B cell (primary cell): ENCODE results near the gene TRPC1. TPM values are rescaled to one million over a fixed set of nuclear protein-coding genes. Genes with fewer than 3 reads are reported as not detected.

ENCODE experiments used
- ATAC-seq: fragments of 200-7000 bp; cut with Tn5 transposase; one replicate; pipeline ENCODE4 v1.10.0; 2021; ENCODE audit warnings: low read depth, mild to moderate bottlenecking, moderate number of reproducible peaks, moderate library complexity
- CTCF ChIA-PET: fragments of 350-600 bp; sonication (Branson Sonifier 250); formaldehyde crosslinking; loops from one replicate; lab custom pipeline; 2021; ENCODE audit warnings: antibody characterized with exemption, inconsistent platforms; lab: Charles Lee
- POLR2A ChIA-PET: fragments of 350-600 bp; sonication (Branson Sonifier 250); formaldehyde crosslinking; loops from one replicate; lab custom pipeline; 2021; ENCODE audit warnings: antibody characterized with exemption; lab: Charles Lee
- DNase-seq: peaks from one replicate; pipeline ENCODE4 v3.0.0; 2013
- H2AFZ ChIP-seq: 2 replicates; pipeline ENCODE4 v1.6.1; 2012; ENCODE audit warnings: mild to moderate bottlenecking, low read depth, low read length; ENCODE audit not compliant: insufficient read depth, poor library complexity, severe bottlenecking
- H3K27ac ChIP-seq, 2 donors: 1 replicate in 1 of 2; 2 replicates in 1 of 2; pipeline ENCODE4 v1.5.1; 2012 to 2013; ENCODE audit warnings: low read length in 2 of 2, mild to moderate bottlenecking in 2 of 2, moderate library complexity in 1 of 2
- H3K27me3 ChIP-seq, 4 experiments: fragments of 200-600 bp in 1 of 4; sonication (generic) in 1 of 4; replicated peaks in 1 of 4; 1 replicate in 2 of 4; 2 replicates in 2 of 4; pipeline versions ENCODE4 v1.6.1 to v1.7.0; 2013 to 2016; ENCODE audit warnings: low read length in 3 of 4, mild to moderate bottlenecking in 2 of 4, mixed read lengths in 1 of 4, moderate library complexity in 1 of 4; ENCODE audit not compliant: insufficient read depth in 4 of 4, control insufficient read depth in 3 of 4; ENCODE audit errors: control extremely low read depth in 1 of 4
- H3K36me3 ChIP-seq, 2 experiments: replicated peaks in 1 of 2; 1 replicate in 1 of 2; 2 replicates in 1 of 2; pipeline versions ENCODE4 v1.6.1 to v1.7.1; 2013; ENCODE audit warnings: low read length in 1 of 2; ENCODE audit not compliant: insufficient read depth in 2 of 2, control insufficient read depth in 1 of 2; ENCODE audit errors: control extremely low read depth in 1 of 2, extremely low read depth in 1 of 2
- H3K4me1 ChIP-seq, 2 donors: fragments of 200-600 bp in 1 of 2; sonication (generic) in 1 of 2; 1 replicate in 1 of 2; 2 replicates in 1 of 2; pipeline versions ENCODE4 v1.5.1 to v1.6.1; 2013 to 2017; ENCODE audit warnings: low read length in 2 of 2; ENCODE audit not compliant: control insufficient read depth in 2 of 2, insufficient read depth in 2 of 2
- H3K4me2 ChIP-seq: replicated peaks from 2 replicates; pipeline ENCODE3; 2012; ENCODE audit warnings: mild to moderate bottlenecking, low read depth, low read length; ENCODE audit not compliant: poor library complexity, severe bottlenecking
- H3K4me3 ChIP-seq, 5 experiments: fragments of 200-600 bp in 1 of 5; sonication (generic) in 1 of 5; 1 replicate in 3 of 5; 2 replicates in 2 of 5; pipeline versions ENCODE4 v1.5.1 to v1.7.0; 2011 to 2016; ENCODE audit warnings: low read length in 4 of 5, mild to moderate bottlenecking in 4 of 5, low read depth in 2 of 5, control low read depth in 1 of 5, moderate library complexity in 1 of 5; ENCODE audit not compliant: insufficient read depth in 1 of 5; ENCODE audit errors: control extremely low read depth in 1 of 5, extremely low read depth in 1 of 5
- H3K79me2 ChIP-seq: fragments of 200-600 bp; sonication (generic); one replicate; pipeline ENCODE4 v1.6.0; 2016; ENCODE audit warnings: low read length; ENCODE audit not compliant: control insufficient read depth, insufficient read depth
- H3K9ac ChIP-seq: fragments of 200-600 bp; sonication (generic); 2 replicates; pipeline ENCODE4 v1.6.1; 2017; ENCODE audit warnings: mild to moderate bottlenecking, low read length, moderate library complexity
- H3K9me3 ChIP-seq, 3 donors: one replicate each; pipeline versions ENCODE4 v1.6.1 to v1.7.1; 2013; ENCODE audit warnings: low read length in 2 of 3; ENCODE audit not compliant: control insufficient read depth in 2 of 3, insufficient read depth in 1 of 3; ENCODE audit errors: control extremely low read depth in 1 of 3
- H4K20me1 ChIP-seq: 2 replicates; pipeline ENCODE4 v1.6.0; 2012; ENCODE audit warnings: mild to moderate bottlenecking, low read length; ENCODE audit not compliant: insufficient read depth, control insufficient read depth, poor library complexity, severe bottlenecking
- H3K27ac Mint-ChIP-seq: one replicate; pipeline ENCODE4 v1.8.0; 2021; ENCODE audit warnings: mixed read lengths
- H3K27me3 Mint-ChIP-seq: one replicate; pipeline ENCODE4 v1.8.0; 2021; ENCODE audit warnings: mixed read lengths
- H3K4me1 Mint-ChIP-seq: one replicate; pipeline ENCODE4 v1.8.0; 2021; ENCODE audit warnings: mixed read lengths
- H3K4me3 Mint-ChIP-seq: one replicate; pipeline ENCODE4 v1.8.0; 2021; ENCODE audit warnings: mixed read lengths
- H3K9me3 Mint-ChIP-seq: one replicate; pipeline ENCODE4 v1.8.0; 2022; ENCODE audit warnings: mixed read lengths; ENCODE audit not compliant: insufficient read depth
- EZH2 ChIP-seq: IDR thresholded peaks from 2 replicates; pipeline ENCODE4 v1.6.1; 2012; ENCODE audit warnings: borderline replicate concordance, low read depth, mild to moderate bottlenecking, moderate library complexity, low read length; ENCODE audit not compliant: insufficient read depth, poor library complexity, severe bottlenecking
- WGBS: methylation state at CpG from one replicate; pipeline ENCODE4 v1.1.5; 2013; ENCODE audit warnings: missing lambda C conversion rate; ENCODE audit not compliant: insufficient coverage; 5-methylcytosine and 5-hydroxymethylcytosine counted together
- intact Hi-C: fragments of 100-400 bp; cut with micrococcal nuclease; formaldehyde crosslinking; loops from one replicate; pipeline ENCODE4 v1.10.0; 2022
- polyA plus RNA-seq: library from polyadenylated mRNA; depleted of rRNA; stranded (reverse); fragments of >200 nt; gene quantifications from 2 replicates; pipeline ENCODE4 v1.2.3, GENCODE V29; 2012
- total RNA-seq, 2 donors: library from RNA; stranded (reverse); fragments of 120-200 nt in 1 of 2; gene quantifications; 1 replicate in 1 of 2; 2 replicates in 1 of 2; pipeline versions ENCODE4 v1.2.3 to v1.2.4, GENCODE V29; 2013 to 2022
- TF ChIP-seq, protein P1 (sequence below): fragments of 200-600 bp; IDR thresholded peaks from one replicate; pipeline ENCODE4 v1.8.0; 2022; ENCODE audit warnings: antibody characterized with exemption, mild to moderate bottlenecking

The TRPC1 gene
- total and polyA plus RNA-seq, 2 donors (not counting 1 experiment from before 2014, with no cell fraction given) = 2.0 to 3.8 TPM

- H3K27me3 Mint-ChIP-seq = peaks cover 9% of the 10 kb centered on the region
- Histone ChIP-seq H3K27me3 (no peaks in the 10 kb centered on the region), H3K4me2 (no peak overlapping the region), H3K36me3 (no peaks in the 10 kb centered on the region), H3K79me2 (no peaks in the 10 kb centered on the region), H3K4me1 (no peaks in the 10 kb centered on the region), H3K27ac (no peak overlapping the region), H4K20me1 (no peaks in the 10 kb centered on the region), H3K9ac (no peak overlapping the region), H2AFZ (no peak overlapping the region), H3K9me3 (no peaks in the 10 kb centered on the region), H3K4me3 (no peak overlapping the region)
- ChIA-PET POLR2A (no interaction called here), CTCF (interaction anchor here (0.7 kb wide), 1 partner anchor 11 kb away, joined by 5 read pairs; no protein-coding TSS in a partner anchor)
- DNase-seq (no peak), ATAC-seq (no peak)
- TF ChIP-seq, protein P1, sequence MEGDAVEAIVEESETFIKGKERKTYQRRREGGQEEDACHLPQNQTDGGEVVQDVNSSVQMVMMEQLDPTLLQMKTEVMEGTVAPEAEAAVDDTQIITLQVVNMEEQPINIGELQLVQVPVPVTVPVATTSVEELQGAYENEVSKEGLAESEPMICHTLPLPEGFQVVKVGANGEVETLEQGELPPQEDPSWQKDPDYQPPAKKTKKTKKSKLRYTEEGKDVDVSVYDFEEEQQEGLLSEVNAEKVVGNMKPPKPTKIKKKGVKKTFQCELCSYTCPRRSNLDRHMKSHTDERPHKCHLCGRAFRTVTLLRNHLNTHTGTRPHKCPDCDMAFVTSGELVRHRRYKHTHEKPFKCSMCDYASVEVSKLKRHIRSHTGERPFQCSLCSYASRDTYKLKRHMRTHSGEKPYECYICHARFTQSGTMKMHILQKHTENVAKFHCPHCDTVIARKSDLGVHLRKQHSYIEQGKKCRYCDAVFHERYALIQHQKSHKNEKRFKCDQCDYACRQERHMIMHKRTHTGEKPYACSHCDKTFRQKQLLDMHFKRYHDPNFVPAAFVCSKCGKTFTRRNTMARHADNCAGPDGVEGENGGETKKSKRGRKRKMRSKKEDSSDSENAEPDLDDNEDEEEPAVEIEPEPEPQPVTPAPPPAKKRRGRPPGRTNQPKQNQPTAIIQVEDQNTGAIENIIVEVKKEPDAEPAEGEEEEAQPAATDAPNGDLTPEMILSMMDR = no peak
- no peak for TF ChIP-seq EZH2
- no CpG with 5 or more reads among the region's 2 CpGs for WGBS
- no peaks in the 10 kb centered on the region for H3K9me3 Mint-ChIP-seq
- no peak overlapping the region for H3K27ac Mint-ChIP-seq
- intact Hi-C loops = no loop called here
- no peak overlapping the region for H3K4me3 Mint-ChIP-seq
- no peaks in the 10 kb centered on the region for H3K4me1 Mint-ChIP-seq
Measured at GRCh38 chr3:142839831-142840230, 116.0 kb downstream of the TRPC1 start.

DNA sequence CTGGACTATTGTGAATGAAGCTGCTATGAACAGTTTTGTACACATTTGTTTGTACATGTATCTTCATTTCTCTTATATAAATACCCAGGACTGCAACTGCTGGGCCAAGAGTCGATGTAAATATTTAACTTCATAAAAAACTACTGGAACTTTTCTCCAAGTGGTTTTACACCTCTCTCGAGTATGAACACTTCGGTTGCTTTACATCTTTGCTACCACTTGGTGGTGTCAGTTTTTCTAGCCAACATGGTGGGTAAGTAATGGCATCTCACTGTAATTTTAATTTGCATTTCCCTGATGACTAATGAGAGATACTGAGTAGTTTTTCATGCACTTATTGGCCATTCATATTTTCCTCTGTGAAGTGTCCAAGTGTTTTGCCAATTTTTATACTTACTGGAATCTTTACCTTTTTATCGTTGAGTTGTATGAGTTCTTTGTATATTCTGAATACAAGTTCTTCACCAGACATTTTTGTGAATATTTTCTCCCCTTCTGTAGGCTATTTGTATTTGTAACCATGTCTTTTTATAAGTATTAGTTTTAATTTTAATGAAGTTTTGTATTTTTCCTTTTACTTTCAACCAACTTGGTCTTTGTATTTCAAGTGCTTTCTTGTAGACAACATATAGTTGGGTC lies 120.6 kb downstream of the TRPC1 start:
- TF ChIP-seq, protein P1 = peak; percentile 40
- no peak for TF ChIP-seq EZH2
- Histone ChIP-seq H3K27ac (no peak overlapping the region), H2AFZ (no peak overlapping the region), H3K36me3 (no peaks in the 10 kb centered on the region), H3K9me3 (no peaks in the 10 kb centered on the region), H3K9ac (no peak overlapping the region), H3K4me3 (no peak overlapping the region), H3K4me2 (no peak overlapping the region), H4K20me1 (no peaks in the 10 kb centered on the region), H3K4me1 (no peaks in the 10 kb centered on the region), H3K79me2 (no peaks in the 10 kb centered on the region), H3K27me3 (no peaks in the 10 kb centered on the region)
- H3K27me3 Mint-ChIP-seq = peaks cover 5% of the 10 kb centered on the region
- no peaks in the 10 kb centered on the region for H3K9me3 Mint-ChIP-seq
- POLR2A ChIA-PET = no interaction called here
- H3K4me1 Mint-ChIP-seq = no peaks in the 10 kb centered on the region
- no peak overlapping the region for H3K27ac Mint-ChIP-seq
- ATAC-seq = no peak
- DNase-seq = peak; percentile 7
- CTCF ChIA-PET = no interaction called here
- WGBS = no CpG with 5 or more reads among the region's 4 CpGs
- no peak overlapping the region for H3K4me3 Mint-ChIP-seq
- intact Hi-C loops = no loop called here
